MM.1S (cell line): ENCODE results near the gene ADIPOR2.

ENCODE experiments used
- DNase-seq: peaks from one replicate; pipeline ENCODE4 v3.0.0-alpha.2; 2015
- H2AFZ ChIP-seq: fragments of 300-600 bp; sonication (generic); 2 replicates; pipeline ENCODE4 v1.6.0; 2016; ENCODE audit warnings: antibody characterized with exemption, low read length
- H3F3A ChIP-seq: fragments of 300-600 bp; sonication (generic); 2 replicates; pipeline ENCODE4 v1.6.1; 2016; ENCODE audit warnings: mild to moderate bottlenecking, antibody characterized with exemption, low read length, moderate library complexity, mixed read lengths; ENCODE audit not compliant: insufficient read depth
- H3K27ac ChIP-seq: fragments of 300-600 bp; sonication (generic); 2 replicates; pipeline ENCODE4 v1.5.1; 2016; ENCODE audit warnings: mild to moderate bottlenecking, low read length
- H3K27me3 ChIP-seq: fragments of 300-600 bp; sonication (generic); replicated peaks from 2 replicates; pipeline ENCODE4 v1.6.0; 2016; ENCODE audit warnings: low read length; ENCODE audit not compliant: insufficient read depth
- H3K36me3 ChIP-seq: fragments of 300-600 bp; sonication (generic); replicated peaks from 2 replicates; pipeline ENCODE4 v1.6.1; 2016; ENCODE audit warnings: mild to moderate bottlenecking, low read length, mixed read lengths; ENCODE audit not compliant: insufficient read depth
- H3K4me1 ChIP-seq: fragments of 300-600 bp; sonication (generic); 2 replicates; pipeline ENCODE4 v1.6.1; 2016; ENCODE audit warnings: low read length, mixed read lengths
- H3K4me2 ChIP-seq: fragments of 300-600 bp; sonication (generic); 2 replicates; pipeline ENCODE4 v1.6.0; 2016; ENCODE audit warnings: low read depth, low read length
- H3K4me3 ChIP-seq: fragments of 300-600 bp; sonication (generic); 2 replicates; pipeline ENCODE4 v1.5.1; 2016; ENCODE audit warnings: low read length, mixed read lengths
- H3K79me2 ChIP-seq: fragments of 300-600 bp; sonication (generic); 2 replicates; pipeline ENCODE4 v1.6.1; 2016; ENCODE audit warnings: mixed run types, low read length, mixed read lengths
- H3K9ac ChIP-seq: fragments of 300-600 bp; sonication (generic); 2 replicates; pipeline ENCODE4 v1.6.1; 2016; ENCODE audit warnings: low read length, mixed read lengths
- H3K9me2 ChIP-seq: fragments of 300-600 bp; sonication (generic); replicated peaks from 2 replicates; pipeline ENCODE4 v1.6.1; 2016; ENCODE audit warnings: mild to moderate bottlenecking, low read length, mixed read lengths; ENCODE audit not compliant: insufficient read depth
- H3K9me3 ChIP-seq: fragments of 300-600 bp; sonication (generic); replicated peaks from 2 replicates; pipeline ENCODE4 v1.6.1; 2016; ENCODE audit warnings: mild to moderate bottlenecking, low read length, mixed read lengths; ENCODE audit not compliant: insufficient read depth
- H4K20me1 ChIP-seq: fragments of 300-600 bp; sonication (generic); 2 replicates; pipeline ENCODE4 v1.6.1; 2016; ENCODE audit warnings: mild to moderate bottlenecking, low read length, moderate library complexity, mixed read lengths; ENCODE audit not compliant: insufficient read depth
- CTCF ChIP-seq: fragments of 300-600 bp; sonication (generic); IDR thresholded peaks from 2 replicates; pipeline ENCODE4 v1.5.1; 2016; ENCODE audit warnings: antibody characterized with exemption, low read length, mixed read lengths
- EZH2 ChIP-seq: fragments of 300-600 bp; sonication (generic); optimal IDR thresholded peaks from 2 replicates; pipeline ENCODE3; 2017; ENCODE audit warnings: low read depth, mild to moderate bottlenecking, antibody characterized with exemption, low read length, mixed read lengths
- EZH2phosphoT487 ChIP-seq: fragments of 300-600 bp; sonication (generic); IDR thresholded peaks from 2 replicates; pipeline ENCODE4 v1.6.1; 2018; ENCODE audit warnings: antibody characterized with exemption, low read length

The ADIPOR2 gene

GRCh38 chr12:1690578-1691122, at the start of gene ADIPOR2:
Gene ADIPOR2, plus strand, starts transcription at chr12:1691070. Its CDS starts 63,274 bp downstream, at chr12:1754344.
- no peak for TF ChIP-seq CTCF
- no peak for TF ChIP-seq EZH2phosphoT487
- peaks cover 46% of the 10 kb centered on the region for H3K79me2 ChIP-seq
- no peaks in the 10 kb centered on the region for H4K20me1 ChIP-seq
- peak within 1 kb of the TSS; percentile 86 for H3K27ac ChIP-seq
- H3K9me3 ChIP-seq = no peaks in the 10 kb centered on the region
- peak; percentile 98 for DNase-seq
- no peaks in the 10 kb centered on the region for H3K27me3 ChIP-seq
- H3K4me3 ChIP-seq = peak within 1 kb of the TSS; percentile 81
- H3K9ac ChIP-seq = peak within 1 kb of the TSS; percentile 95
- H3K36me3 ChIP-seq = no peaks in the 10 kb centered on the region
- peak within 1 kb of the TSS; percentile 92 for H2AFZ ChIP-seq
- H3K4me2 ChIP-seq = peak within 1 kb of the TSS; percentile 77
- H3K9me2 ChIP-seq = no peaks in the 10 kb centered on the region
- H3F3A ChIP-seq = peaks cover 8% of the 10 kb centered on the region
- H3K4me1 ChIP-seq = peaks cover 11% of the 10 kb centered on the region

GRCh38 chr12:1642513-1642912, 48.4 kb upstream of the ADIPOR2 start:
- peaks cover 8% of the 10 kb centered on the region for H3K36me3 ChIP-seq
- DNase-seq = no peak

GRCh38 chr12:1643043-1643442, 47.8 kb upstream of the ADIPOR2 start:
- no peaks in the 10 kb centered on the region for H3F3A ChIP-seq
- no peaks in the 10 kb centered on the region for H3K9me3 ChIP-seq
- peaks cover 11% of the 10 kb centered on the region for H3K36me3 ChIP-seq
- H3K4me2 ChIP-seq = no peak overlapping the region
- H3K4me1 ChIP-seq = no peaks in the 10 kb centered on the region
- H3K79me2 ChIP-seq = peaks cover 33% of the 10 kb centered on the region
- no peak overlapping the region for H3K27ac ChIP-seq
- peaks cover 2% of the 10 kb centered on the region; the same call in 1 of the 2 replicates for H4K20me1 ChIP-seq
- no peaks in the 10 kb centered on the region for H3K9me2 ChIP-seq
- no peaks in the 10 kb centered on the region for H3K27me3 ChIP-seq
- no peak overlapping the region for H3K4me3 ChIP-seq
- TF ChIP-seq EZH2 (no peak), EZH2phosphoT487 (no peak), CTCF (no peak)
- H3K9ac ChIP-seq = no peak overlapping the region
- H2AFZ ChIP-seq = no peak overlapping the region
- no peak for DNase-seq

More at GRCh38 chr12:1642513-1642912, 48.4 kb upstream of the ADIPOR2 start:
- Histone ChIP-seq H3K4me2 (no peak overlapping the region), H3K27me3 (no peaks in the 10 kb centered on the region), H3K27ac (no peak overlapping the region), H4K20me1 (peaks cover 2% of the 10 kb centered on the region; the same call in 1 of the 2 replicates), H3K79me2 (peaks cover 32% of the 10 kb centered on the region), H3K4me1 (no peaks in the 10 kb centered on the region), H3K9ac (no peak overlapping the region), H3K4me3 (no peak overlapping the region), H3K9me3 (no peaks in the 10 kb centered on the region), H3F3A (no peaks in the 10 kb centered on the region), H2AFZ (no peak overlapping the region), H3K9me2 (no peaks in the 10 kb centered on the region)
- TF ChIP-seq EZH2phosphoT487 (no peak), EZH2 (no peak), CTCF (no peak)
